H1 (cell line): ENCODE results near the gene KIR3DL2. TPM values are rescaled to one million over a fixed set of nuclear protein-coding genes. Genes with fewer than 3 reads are reported as not detected.

Experiments
- CTCF ChIA-PET: fragments of 300-600 bp; sonication (Branson Sonifier 250); formaldehyde crosslinking; loops from one replicate; lab custom pipeline; 2021; ENCODE audit not compliant: partially characterized antibody; lab: Charles Lee
- POLR2A ChIA-PET: fragments of 300-600 bp; sonication (Branson Sonifier 250); formaldehyde crosslinking; loops from one replicate; lab custom pipeline; 2021; ENCODE audit warnings: inconsistent platforms; ENCODE audit not compliant: partially characterized antibody; lab: Charles Lee
- DNase-seq, 2 experiments: peaks; one replicate each; pipeline versions ENCODE4 v3.0.0 to v3.0.0-alpha.2; 2010 to 2022; ENCODE audit warnings: low spot score in 2 of 2, low read depth in 1 of 2, mixed read lengths in 1 of 2
- FAIRE-seq: peaks from 2 replicates; lab custom pipeline; 2011; peaks lifted over from hg19 to GRCh38; lab: Jason Lieb, UNC
- H2AFZ ChIP-seq: 2 replicates; pipeline ENCODE4 v1.8.1; 2012; ENCODE audit warnings: low read length, inconsistent platforms
- H2AK5ac ChIP-seq: 2 replicates; pipeline ENCODE4 v1.6.1; 2013; ENCODE audit warnings: low read depth, low read length
- H2BK120ac ChIP-seq: replicated peaks from 2 replicates; pipeline ENCODE3; 2013; ENCODE audit warnings: low read depth, low read length, inconsistent platforms
- H2BK12ac ChIP-seq: 2 replicates; pipeline ENCODE4 v1.6.1; 2013; ENCODE audit warnings: low read depth, low read length
- H2BK15ac ChIP-seq: 2 replicates; pipeline ENCODE4 v1.6.1; 2013; ENCODE audit warnings: low read length
- H2BK20ac ChIP-seq: 2 replicates; pipeline ENCODE4 v1.6.1; 2013; ENCODE audit warnings: low read length
- H2BK5ac ChIP-seq: 2 replicates; pipeline ENCODE4 v1.6.1; 2013; ENCODE audit warnings: low read depth, low read length
- H3K14ac ChIP-seq: 2 replicates; pipeline ENCODE4 v1.6.1; 2013; ENCODE audit warnings: inconsistent platforms; ENCODE audit not compliant: insufficient read length
- H3K18ac ChIP-seq: 2 replicates; pipeline ENCODE4 v1.6.1; 2013; ENCODE audit warnings: low read length; ENCODE audit errors: extremely low read depth
- H3K23ac ChIP-seq: 2 replicates; pipeline ENCODE4 v1.6.1; 2013; ENCODE audit warnings: inconsistent platforms; ENCODE audit not compliant: insufficient read length
- H3K23me2 ChIP-seq: 2 replicates; pipeline ENCODE4 v1.6.1; 2013; ENCODE audit warnings: low read depth, low read length
- H3K27ac ChIP-seq: 2 replicates; pipeline ENCODE4 v1.6.1; 2011; ENCODE audit warnings: low read depth, low read length, inconsistent platforms
- H3K27me3 ChIP-seq, 4 experiments: replicated peaks in 1 of 4; 1 replicate in 1 of 4; 2 replicates in 3 of 4; pipeline versions ENCODE4 v1.6.1 to v1.8.1; 2011 to 2013; ENCODE audit warnings: low read length in 3 of 4, mild to moderate bottlenecking in 3 of 4, inconsistent platforms in 2 of 4, mixed read lengths in 2 of 4, moderate library complexity in 1 of 4; ENCODE audit not compliant: control insufficient read depth in 3 of 4, insufficient read depth in 3 of 4; ENCODE audit errors: extremely low read depth in 1 of 4
- H3K36me3 ChIP-seq, 4 experiments: 2 replicates each; pipeline versions ENCODE4 v1.6.1 to v1.8.1; 2011 to 2013; ENCODE audit warnings: mild to moderate bottlenecking in 4 of 4, low read length in 3 of 4, moderate library complexity in 2 of 4, control low read depth in 1 of 4, inconsistent platforms in 1 of 4; ENCODE audit not compliant: insufficient read depth in 4 of 4, control insufficient read depth in 2 of 4
- H3K4ac ChIP-seq: replicated peaks from 2 replicates; pipeline ENCODE3; 2013; ENCODE audit warnings: low read length, low read depth, mixed read lengths, inconsistent platforms; ENCODE audit not compliant: insufficient read length
- H3K4me1 ChIP-seq, 4 experiments: replicated peaks in 1 of 4; 1 replicate in 1 of 4; 2 replicates in 3 of 4; pipeline versions ENCODE4 v1.6.1 to v1.8.1; 2011 to 2013; ENCODE audit warnings: low read length in 3 of 4, inconsistent platforms in 2 of 4, mixed read lengths in 1 of 4; ENCODE audit not compliant: insufficient read depth in 4 of 4, control insufficient read depth in 3 of 4
- H3K4me2 ChIP-seq, 2 experiments: 2 replicates each; pipeline versions ENCODE4 v1.6.1 to v1.8.1; 2011 to 2013; ENCODE audit warnings: low read depth in 2 of 2, low read length in 2 of 2, control low read depth in 1 of 2, inconsistent platforms in 1 of 2, mild to moderate bottlenecking in 1 of 2; ENCODE audit not compliant: insufficient read depth in 1 of 2
- H3K4me3 ChIP-seq, 4 experiments: fragments of 200-600, 300-600 bp in 1 of 4; sonication (generic), shearing (Covaris generic), sonication (Bioruptor Twin) in 1 of 4; 2 replicates each; pipeline versions ENCODE4 v1.5.1 to v1.8.1; 2011 to 2016; ENCODE audit warnings: low read length in 4 of 4, low read depth in 3 of 4, control low read depth in 2 of 4, inconsistent platforms in 2 of 4, mild to moderate bottlenecking in 2 of 4, mixed read lengths in 1 of 4, moderate library complexity in 1 of 4; ENCODE audit not compliant: insufficient read depth in 2 of 4; ENCODE audit errors: extremely low read depth in 1 of 4
- H3K56ac ChIP-seq: replicated peaks from 2 replicates; pipeline ENCODE3; 2013; ENCODE audit warnings: low read depth, mild to moderate bottlenecking, mixed read lengths, low read length, inconsistent platforms; ENCODE audit not compliant: insufficient read length
- H3K79me1 ChIP-seq: 2 replicates; pipeline ENCODE4 v1.6.1; 2013; ENCODE audit warnings: low read depth, low read length, control low read depth
- H3K79me2 ChIP-seq, 2 experiments: 2 replicates each; pipeline versions ENCODE4 v1.6.1 to v1.8.1; 2012 to 2013; ENCODE audit warnings: low read length in 2 of 2, mild to moderate bottlenecking in 2 of 2, inconsistent platforms in 1 of 2; ENCODE audit not compliant: insufficient read depth in 2 of 2, control insufficient read depth in 1 of 2
- H3K9ac ChIP-seq, 4 experiments: replicated peaks in 1 of 4; 1 replicate in 1 of 4; 2 replicates in 3 of 4; pipeline versions ENCODE4 v1.6.1 to v1.8.1; 2011 to 2013; ENCODE audit warnings: low read depth in 3 of 4, low read length in 3 of 4, control low read depth in 2 of 4, mild to moderate bottlenecking in 2 of 4, moderate library complexity in 2 of 4, inconsistent platforms in 1 of 4; ENCODE audit errors: extremely low read depth in 1 of 4
- H3K9me3 ChIP-seq, 2 experiments: 2 replicates each; pipeline versions ENCODE4 v1.6.1 to v1.8.1; 2012 to 2013; ENCODE audit warnings: mild to moderate bottlenecking in 2 of 2, moderate library complexity in 2 of 2, control low read depth in 1 of 2, inconsistent platforms in 1 of 2, low read depth in 1 of 2, low read length in 1 of 2, mixed read lengths in 1 of 2; ENCODE audit not compliant: insufficient read depth in 2 of 2
- H4K20me1 ChIP-seq, 2 experiments: replicated peaks in 1 of 2; 2 replicates each; pipeline versions ENCODE3 to v1.8.1; 2011 to 2013; ENCODE audit warnings: inconsistent platforms in 2 of 2, low read length in 2 of 2, mild to moderate bottlenecking in 1 of 2; ENCODE audit not compliant: insufficient read depth in 2 of 2, control insufficient read depth in 1 of 2
- H4K5ac ChIP-seq: 2 replicates; pipeline ENCODE4 v1.6.1; 2013; ENCODE audit warnings: low read length, low read depth, mixed read lengths, inconsistent platforms; ENCODE audit not compliant: insufficient read length
- H4K8ac ChIP-seq: 2 replicates; pipeline ENCODE4 v1.8.0; 2013; ENCODE audit warnings: mild to moderate bottlenecking, moderate library complexity, low read length, inconsistent platforms; ENCODE audit not compliant: insufficient read depth; ENCODE audit errors: extremely low read depth
- H4K91ac ChIP-seq: replicated peaks from 2 replicates; pipeline ENCODE3; 2013; ENCODE audit warnings: low read length, mixed read lengths, inconsistent platforms; ENCODE audit not compliant: insufficient read length
- HDAC6 ChIP-seq: IDR thresholded peaks from one replicate; pipeline ENCODE4 v1.7.1; 2012; ENCODE audit warnings: low read depth, mild to moderate bottlenecking, inconsistent platforms, low read length, moderate library complexity
- JUN ChIP-seq: IDR thresholded peaks from 2 replicates; pipeline ENCODE4 v1.6.1; 2011; ENCODE audit warnings: low read depth, mild to moderate bottlenecking, improper control_type of control experiment, low read length
- ZNF274 ChIP-seq: IDR thresholded peaks from 2 replicates; pipeline ENCODE4 v1.7.0; 2012; ENCODE audit warnings: low read length, borderline replicate concordance; ENCODE audit errors: extremely low read depth
- WGBS, 2 experiments: shearing (Covaris generic) in 1 of 2; methylation state at CpG; one replicate each; pipeline versions ENCODE4 v1.1.6 to v1.1.7; 2013 to 2015; ENCODE audit warnings: low lambda C conversion rate in 2 of 2, mixed read lengths in 2 of 2, inconsistent platforms in 1 of 2, low coverage in 1 of 2, missing lambda C conversion rate in 1 of 2; ENCODE audit not compliant: insufficient replicate concordance in 2 of 2, insufficient coverage in 1 of 2, insufficient read length in 1 of 2; ENCODE audit errors: extremely low coverage in 1 of 2, missing lambda C conversion rate in 1 of 2; 5-methylcytosine and 5-hydroxymethylcytosine counted together
- polyA plus RNA-seq, 7 experiments: library from polyadenylated mRNA; depleted of rRNA in 3 of 7; stranded (reverse) in 5 of 7; unstranded in 2 of 7; fragments of >200 nt in 5 of 7; fragments of 200-250 nt in 2 of 7; gene quantifications; 1 replicate in 5 of 7; 2 replicates in 1 of 7; 4 replicates in 1 of 7; pipeline versions ENCODE4 v1.2.1 to v1.2.3, GENCODE V29; 2011 to 2013; ENCODE audit warnings: missing spikeins in 2 of 7, mixed read lengths in 2 of 7
- total RNA-seq: library from RNA; stranded (reverse); fragmentation: NEBNext Ultra II Directional; extraction: Animal tissue kit (Norgen Biotek cat#: 25700); gene quantifications from 2 replicates; pipeline ENCODE4 v1.2.1, GENCODE V29; 2021
- TF ChIP-seq, protein P1 (sequence below): IDR thresholded peaks from 2 replicates; pipeline ENCODE4 v1.6.1; 2011; ENCODE audit warnings: low read depth, mild to moderate bottlenecking, low read length; ENCODE audit not compliant: insufficient read depth

The KIR3DL2 gene
- total and polyA plus RNA-seq, 2 of the 8 experiments (the other 6 are each of a cell fraction or from before 2014, with no cell fraction given), result not detected

DNA sequence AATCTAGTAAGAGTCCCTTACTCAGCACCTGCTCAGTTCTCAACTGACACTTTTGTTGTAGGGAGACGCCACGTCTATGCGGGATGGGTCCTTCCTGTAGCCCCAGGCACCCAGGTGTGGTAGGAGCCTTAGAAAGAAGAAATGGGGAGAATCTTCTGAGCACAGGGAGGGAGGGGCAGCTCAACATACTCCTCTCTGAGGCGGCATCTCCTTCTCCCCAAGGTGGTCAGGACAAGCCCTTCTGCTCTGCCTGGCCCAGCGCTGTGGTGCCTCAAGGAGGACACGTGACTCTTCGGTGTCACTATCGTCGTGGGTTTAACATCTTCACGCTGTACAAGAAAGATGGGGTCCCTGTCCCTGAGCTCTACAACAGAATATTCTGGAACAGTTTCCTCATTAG lies 45.7 kb upstream of the KIR3DL2 start:
- Histone ChIP-seq H3K4ac (no peak overlapping the region), H3K9ac (no peak overlapping the region), H3K27me3 (no peaks in the 10 kb centered on the region), H3K4me1 (no peaks in the 10 kb centered on the region), H3K4me2 (no peak overlapping the region), H4K8ac (no peak overlapping the region), H2BK20ac (no peak overlapping the region), H3K23ac (no peak overlapping the region), H3K23me2 (no peaks in the 10 kb centered on the region), H4K20me1 (no peaks in the 10 kb centered on the region), H2BK5ac (no peak overlapping the region), H3K4me3 (no peak overlapping the region), H2AK5ac (no peak overlapping the region), H4K91ac (no peak overlapping the region), H2BK120ac (no peak overlapping the region), H3K79me2 (no peaks in the 10 kb centered on the region), H3K14ac (no peak overlapping the region), H3K27ac (no peak overlapping the region), H3K36me3 (no peaks in the 10 kb centered on the region; a peak in 1 of 8 replicates), H2AFZ (no peak overlapping the region), H2BK12ac (no peak overlapping the region), H2BK15ac (no peak overlapping the region), H3K56ac (no peak overlapping the region), H3K79me1 (no peaks in the 10 kb centered on the region), H3K9me3 (peaks cover 66 to 75% of the 10 kb centered on the region in 2 experiments), H4K5ac (no peak overlapping the region), H3K18ac (no peak overlapping the region)
- ChIA-PET POLR2A (no interaction called here), CTCF (no interaction called here)
- FAIRE-seq (no peak), DNase-seq (no peak)
- no peak for TF ChIP-seq HDAC6
- TF ChIP-seq, protein P1, sequence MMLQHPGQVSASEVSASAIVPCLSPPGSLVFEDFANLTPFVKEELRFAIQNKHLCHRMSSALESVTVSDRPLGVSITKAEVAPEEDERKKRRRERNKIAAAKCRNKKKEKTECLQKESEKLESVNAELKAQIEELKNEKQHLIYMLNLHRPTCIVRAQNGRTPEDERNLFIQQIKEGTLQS, result no peak
- no peak for TF ChIP-seq ZNF274
- no peak for TF ChIP-seq JUN
- WGBS, 2 experiments, result 73% methylated on average over 10 of the region's 10 CpGs; no CpG with 5 or more reads in 1 of the 2 experiments
